Panc1 (cell line): Measurements from ENCODE around the gene MSN.
"Not testable (repeated sequence)": the region's sequence is repeated elsewhere in the genome, so short reads cannot be mapped to it uniquely, and the experiment has no call there.

Experiments used
- CTCF ChIP-seq: fragments of 450-650 bp; IDR thresholded peaks from 2 replicates; pipeline ENCODE4 v1.5.1; 2017; ENCODE audit warnings: mild to moderate bottlenecking
- POLR2AphosphoS5 ChIP-seq: IDR thresholded peaks from 2 replicates; pipeline ENCODE4 v1.6.1; 2012; ENCODE audit warnings: mild to moderate bottlenecking, low read depth, low read length, moderate library complexity
- SIN3A ChIP-seq: IDR thresholded peaks from 2 replicates; pipeline ENCODE4 v1.6.1; 2012; ENCODE audit warnings: low read depth, mild to moderate bottlenecking, low read length, moderate library complexity, borderline replicate concordance; ENCODE audit not compliant: insufficient read depth

- TF ChIP-seq POLR2AphosphoS5, CTCF, SIN3A: not testable (repeated sequence)
Measured at GRCh38 chrX:65759525-65759924, 92.1 kb downstream of the MSN start.
